SK-N-SH (cell line): ENCODE results near the gene DOCK3. TPM values are rescaled to one million over a fixed set of nuclear protein-coding genes. Genes with fewer than 3 reads are reported as not detected.

Experiments
- CTCF ChIA-PET: fragments of 300-600, 350-600 bp; formaldehyde crosslinking; extraction: SDS; loops from one replicate; lab custom pipeline; 2021; lab: Yijun Ruan, JAX
- POLR2A ChIA-PET: fragments of 350-600 bp; sonication (Branson Sonifier 250); formaldehyde crosslinking; extraction: SDS; loops from one replicate; lab custom pipeline; 2020; ENCODE audit warnings: antibody characterized with exemption, inconsistent platforms; lab: Yijun Ruan, JAX
- DNase-seq: peaks from one replicate; pipeline ENCODE4 v3.0.0; 2012
- H2AFZ ChIP-seq: fragments of 200-600 bp; sonication (generic); 2 replicates; pipeline ENCODE4 v1.8.1; 2016; ENCODE audit warnings: antibody characterized with exemption, mild to moderate bottlenecking, low read depth
- H3F3A ChIP-seq: fragments of 200-600 bp; sonication (generic); replicated peaks from 2 replicates; pipeline ENCODE3; 2016; ENCODE audit warnings: antibody characterized with exemption, mild to moderate bottlenecking; ENCODE audit not compliant: insufficient read depth
- H3K27ac ChIP-seq, 2 experiments: fragments of 200-500 bp in 1 of 2; fragments of 200-600 bp in 1 of 2; sonication (Bioruptor generic) in 1 of 2; sonication (generic), shearing (Covaris generic) in 1 of 2; 2 replicates each; pipeline versions ENCODE4 v1.5.1 to v1.6.1; 2014 to 2016; ENCODE audit warnings: low read depth in 2 of 2, inconsistent platforms in 1 of 2, low read length in 1 of 2, mild to moderate bottlenecking in 1 of 2, mixed read lengths in 1 of 2
- H3K27me3 ChIP-seq: fragments of 200-600 bp; sonication (generic), shearing (Covaris generic); 2 replicates; pipeline ENCODE4 v1.6.1; 2016; ENCODE audit warnings: mixed run types; ENCODE audit not compliant: insufficient read depth
- H3K36me3 ChIP-seq, 2 experiments: fragments of 200-500 bp in 1 of 2; fragments of 200-600 bp in 1 of 2; sonication (Bioruptor generic) in 1 of 2; sonication (generic) in 1 of 2; replicated peaks in 1 of 2; 2 replicates each; pipeline versions ENCODE3 to v1.5.1; 2014 to 2016; ENCODE audit warnings: low read length in 1 of 2, mild to moderate bottlenecking in 1 of 2; ENCODE audit not compliant: insufficient read depth in 2 of 2, control insufficient read depth in 1 of 2
- H3K4me1 ChIP-seq, 2 experiments: fragments of 200-500 bp in 1 of 2; fragments of 200-600 bp in 1 of 2; sonication (Bioruptor generic) in 1 of 2; sonication (generic), shearing (Covaris generic) in 1 of 2; 2 replicates each; pipeline versions ENCODE4 v1.5.1 to v1.6.1; 2014 to 2016; ENCODE audit warnings: low read depth in 1 of 2, low read length in 1 of 2, mixed run types in 1 of 2; ENCODE audit not compliant: insufficient read depth in 2 of 2, control insufficient read depth in 1 of 2
- H3K4me2 ChIP-seq: fragments of 200-600 bp; sonication (generic), shearing (Covaris generic); 2 replicates; pipeline ENCODE4 v1.6.1; 2017; ENCODE audit warnings: mixed run types
- H3K4me3 ChIP-seq, 2 experiments: fragments of 200-500 bp in 1 of 2; fragments of 200-600 bp in 1 of 2; sonication (Bioruptor generic) in 1 of 2; sonication (generic), shearing (Covaris generic) in 1 of 2; 2 replicates each; pipeline versions ENCODE4 v1.5.1 to v1.8.1; 2014 to 2016; ENCODE audit warnings: low read depth in 2 of 2, inconsistent platforms in 1 of 2, low read length in 1 of 2, mild to moderate bottlenecking in 1 of 2, mixed read lengths in 1 of 2, moderate library complexity in 1 of 2
- H3K79me2 ChIP-seq: fragments of 200-600 bp; sonication (generic); 2 replicates; pipeline ENCODE4 v1.8.1; 2017; ENCODE audit warnings: mild to moderate bottlenecking; ENCODE audit not compliant: insufficient read depth
- H3K9ac ChIP-seq: fragments of 200-600 bp; sonication (generic); 2 replicates; pipeline ENCODE4 v1.6.1; 2017; ENCODE audit warnings: mixed run types
- H3K9me2 ChIP-seq: fragments of 200-600 bp; sonication (generic); 2 replicates; pipeline ENCODE4 v1.6.1; 2017; ENCODE audit warnings: mixed run types
- H3K9me3 ChIP-seq: fragments of 200-600 bp; sonication (generic); 2 replicates; pipeline ENCODE4 v1.6.1; 2017; ENCODE audit warnings: mixed run types, mild to moderate bottlenecking, moderate library complexity
- H4K20me1 ChIP-seq: fragments of 200-600 bp; sonication (generic); 2 replicates; pipeline ENCODE4 v1.6.1; 2017; ENCODE audit warnings: mild to moderate bottlenecking, mixed run types; ENCODE audit not compliant: insufficient read depth
- FOSL2 ChIP-seq: IDR thresholded peaks from 2 replicates; pipeline ENCODE4 v1.4.0; 2012; ENCODE audit warnings: low read depth, mild to moderate bottlenecking, moderate library complexity, borderline replicate concordance
- FOXJ3 ChIP-seq: sonication (generic); formaldehyde crosslinking; IDR thresholded peaks from 2 replicates; pipeline ENCODE4 v1.5.1; 2020; ENCODE audit warnings: mild to moderate bottlenecking, missing genetic modification reagents
- GABPA ChIP-seq: IDR thresholded peaks from 2 replicates; pipeline ENCODE4 v1.4.0; 2012; ENCODE audit warnings: low read depth, mild to moderate bottlenecking
- GATA2 ChIP-seq: sonication (generic); formaldehyde crosslinking; IDR thresholded peaks from 2 replicates; pipeline ENCODE4 v1.5.0; 2020; ENCODE audit warnings: mild to moderate bottlenecking, missing genetic modification reagents
- MXI1 ChIP-seq: IDR thresholded peaks from 2 replicates; pipeline ENCODE4 v1.6.1; 2012; ENCODE audit warnings: mild to moderate bottlenecking, low read depth, low read length, improper control_type of control experiment
- NRF1 ChIP-seq: IDR thresholded peaks from 2 replicates; pipeline ENCODE4 v1.6.1; 2012; ENCODE audit warnings: low read depth, mild to moderate bottlenecking, low read length
- RCOR1 ChIP-seq: fragments of 150-350 bp; IDR thresholded peaks from 2 replicates; pipeline ENCODE4 v1.6.1; 2017; ENCODE audit warnings: antibody characterized with exemption, low read length
- RFX5 ChIP-seq: IDR thresholded peaks from 2 replicates; pipeline ENCODE4 v1.6.1; 2012; ENCODE audit warnings: mild to moderate bottlenecking, improper control_type of control experiment, low read length
- WGBS: methylation state at CpG from one replicate; pipeline ENCODE4 v1.1.6; 2017; ENCODE audit warnings: low lambda C conversion rate; 5-methylcytosine and 5-hydroxymethylcytosine counted together
- polyA plus RNA-seq, 3 experiments: library from polyadenylated mRNA; depleted of rRNA; stranded (reverse); fragments of >200 nt; gene quantifications; 2 replicates each; pipeline ENCODE4 v1.2.3, GENCODE V29; 2012
- TF ChIP-seq, protein P1 (sequence below): IDR thresholded peaks from 2 replicates; pipeline ENCODE4 v1.4.0; 2012; ENCODE audit warnings: low read depth
- TF ChIP-seq, protein P2 (sequence below): IDR thresholded peaks from 2 replicates; pipeline ENCODE4 v1.4.0; 2012; ENCODE audit warnings: low read depth, borderline replicate concordance
- TF ChIP-seq, protein P3 (sequence below): fragments of 150-350 bp; IDR thresholded peaks from 2 replicates; pipeline ENCODE4 v1.6.1; 2017; ENCODE audit warnings: antibody characterized with exemption, low read length, low read depth, borderline replicate concordance

The DOCK3 gene, protein sequence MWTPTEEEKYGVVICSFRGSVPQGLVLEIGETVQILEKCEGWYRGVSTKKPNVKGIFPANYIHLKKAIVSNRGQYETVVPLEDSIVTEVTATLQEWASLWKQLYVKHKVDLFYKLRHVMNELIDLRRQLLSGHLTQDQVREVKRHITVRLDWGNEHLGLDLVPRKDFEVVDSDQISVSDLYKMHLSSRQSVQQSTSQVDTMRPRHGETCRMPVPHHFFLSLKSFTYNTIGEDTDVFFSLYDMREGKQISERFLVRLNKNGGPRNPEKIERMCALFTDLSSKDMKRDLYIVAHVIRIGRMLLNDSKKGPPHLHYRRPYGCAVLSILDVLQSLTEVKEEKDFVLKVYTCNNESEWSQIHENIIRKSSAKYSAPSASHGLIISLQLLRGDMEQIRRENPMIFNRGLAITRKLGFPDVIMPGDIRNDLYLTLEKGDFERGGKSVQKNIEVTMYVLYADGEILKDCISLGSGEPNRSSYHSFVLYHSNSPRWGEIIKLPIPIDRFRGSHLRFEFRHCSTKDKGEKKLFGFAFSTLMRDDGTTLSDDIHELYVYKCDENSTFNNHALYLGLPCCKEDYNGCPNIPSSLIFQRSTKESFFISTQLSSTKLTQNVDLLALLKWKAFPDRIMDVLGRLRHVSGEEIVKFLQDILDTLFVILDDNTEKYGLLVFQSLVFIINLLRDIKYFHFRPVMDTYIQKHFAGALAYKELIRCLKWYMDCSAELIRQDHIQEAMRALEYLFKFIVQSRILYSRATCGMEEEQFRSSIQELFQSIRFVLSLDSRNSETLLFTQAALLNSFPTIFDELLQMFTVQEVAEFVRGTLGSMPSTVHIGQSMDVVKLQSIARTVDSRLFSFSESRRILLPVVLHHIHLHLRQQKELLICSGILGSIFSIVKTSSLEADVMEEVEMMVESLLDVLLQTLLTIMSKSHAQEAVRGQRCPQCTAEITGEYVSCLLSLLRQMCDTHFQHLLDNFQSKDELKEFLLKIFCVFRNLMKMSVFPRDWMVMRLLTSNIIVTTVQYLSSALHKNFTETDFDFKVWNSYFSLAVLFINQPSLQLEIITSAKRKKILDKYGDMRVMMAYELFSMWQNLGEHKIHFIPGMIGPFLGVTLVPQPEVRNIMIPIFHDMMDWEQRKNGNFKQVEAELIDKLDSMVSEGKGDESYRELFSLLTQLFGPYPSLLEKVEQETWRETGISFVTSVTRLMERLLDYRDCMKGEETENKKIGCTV (N-terminal part only)
- 0.05 TPM in 2 replicates for polyA plus RNA-seq (2012; rRNA removed)
- 0.04 and 0.05 TPM in 2 replicates for polyA plus RNA-seq (2012; cell fraction: cytosol; rRNA removed)
- polyA plus RNA-seq (2012; cell fraction: nucleus; rRNA removed): 0.16 and 0.19 TPM in 2 replicates

DNA sequence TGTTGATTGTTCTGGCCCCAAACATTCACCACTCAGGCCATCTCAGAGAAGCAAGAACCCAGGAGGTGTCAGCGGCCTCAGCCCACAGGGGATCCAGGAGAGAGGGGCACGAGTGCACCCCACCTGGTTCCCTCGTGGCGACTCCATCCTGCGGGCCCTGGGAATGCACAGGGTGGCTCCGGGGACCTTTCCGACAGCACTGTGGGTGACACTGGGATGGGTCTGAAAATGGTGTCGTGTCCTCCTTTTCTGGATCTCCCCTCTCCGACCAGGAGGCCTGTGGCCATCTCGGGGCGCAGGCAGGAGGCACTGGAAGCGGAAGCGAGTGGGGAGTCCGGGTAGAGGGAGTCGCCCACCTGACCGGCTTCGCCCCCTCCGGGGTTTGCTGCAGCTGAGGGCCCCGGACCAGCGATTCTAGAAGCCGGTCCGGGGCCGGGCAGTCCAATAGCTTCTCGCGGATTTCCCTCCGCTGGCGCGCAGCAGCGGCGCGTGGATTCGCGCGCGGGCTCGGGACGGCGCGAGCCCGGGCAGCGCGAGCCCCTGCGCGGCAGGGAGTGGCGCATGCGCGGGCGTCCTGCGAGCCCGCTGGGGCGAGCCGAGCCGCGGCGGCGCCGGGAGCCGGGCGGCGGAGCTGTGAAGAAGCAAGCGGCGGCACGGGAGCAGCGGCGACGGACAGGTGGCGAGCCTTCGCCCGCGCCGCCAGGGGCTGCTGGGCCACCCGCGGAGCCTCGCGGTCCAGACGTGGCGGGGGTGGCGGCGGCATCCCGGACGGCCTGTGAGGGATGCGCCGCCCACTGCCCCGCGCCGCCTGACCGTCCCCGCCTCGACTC is at the start of gene DOCK3:
TSS of gene DOCK3 (plus strand) at position 579 of the 830 bp plus-strand sequence. CDS start 337 bp downstream, outside the sequence.
- Histone ChIP-seq H3F3A (peaks cover 12% of the 10 kb centered on the region), H3K9me3 (no peaks in the 10 kb centered on the region), H3K9me2 (no peaks in the 10 kb centered on the region), H3K79me2 (no peaks in the 10 kb centered on the region), H3K36me3 (no peaks in the 10 kb centered on the region), H2AFZ (no peak within 1 kb of the TSS), H4K20me1 (peaks cover 16% of the 10 kb centered on the region), H3K27me3 (peaks cover 56% of the 10 kb centered on the region), H3K4me3 (peak within 1 kb of the TSS; percentile 25 to 45; a peak in 3 of 4 replicates), H3K4me1 (peaks cover 0 to 4% of the 10 kb centered on the region in 2 experiments; a peak in 1 of 4 replicates), H3K4me2 (peak within 1 kb of the TSS; percentile 55; the same call in 1 of the 2 replicates), H3K27ac (no peak within 1 kb of the TSS), H3K9ac (no peak within 1 kb of the TSS)
- CTCF ChIA-PET: interaction anchor here (0.6 to 5.7 kb wide), 15 partner anchors 8 to 983 kb away, joined by 3 to 44 read pairs (median 4); partner anchors contain the start of gene MAPKAPK3
- peak; percentile 94 for DNase-seq
- peak; percentile 77 for TF ChIP-seq NRF1
- no peak for TF ChIP-seq GATA2 (CRISPR knock-in tag)
- TF ChIP-seq, protein P1, sequence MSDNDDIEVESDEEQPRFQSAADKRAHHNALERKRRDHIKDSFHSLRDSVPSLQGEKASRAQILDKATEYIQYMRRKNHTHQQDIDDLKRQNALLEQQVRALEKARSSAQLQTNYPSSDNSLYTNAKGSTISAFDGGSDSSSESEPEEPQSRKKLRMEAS: 0 out of 2 replicates have a peak, but pooled peaks have one; percentile 10
- 30% methylated on average over 6 of the region's 89 CpGs for WGBS
- POLR2A ChIA-PET: interaction anchor here (1.4 kb wide), 1 partner anchor 710 kb away, joined by 3 read pairs; the partner anchor contains the start of gene MANF

DNA sequence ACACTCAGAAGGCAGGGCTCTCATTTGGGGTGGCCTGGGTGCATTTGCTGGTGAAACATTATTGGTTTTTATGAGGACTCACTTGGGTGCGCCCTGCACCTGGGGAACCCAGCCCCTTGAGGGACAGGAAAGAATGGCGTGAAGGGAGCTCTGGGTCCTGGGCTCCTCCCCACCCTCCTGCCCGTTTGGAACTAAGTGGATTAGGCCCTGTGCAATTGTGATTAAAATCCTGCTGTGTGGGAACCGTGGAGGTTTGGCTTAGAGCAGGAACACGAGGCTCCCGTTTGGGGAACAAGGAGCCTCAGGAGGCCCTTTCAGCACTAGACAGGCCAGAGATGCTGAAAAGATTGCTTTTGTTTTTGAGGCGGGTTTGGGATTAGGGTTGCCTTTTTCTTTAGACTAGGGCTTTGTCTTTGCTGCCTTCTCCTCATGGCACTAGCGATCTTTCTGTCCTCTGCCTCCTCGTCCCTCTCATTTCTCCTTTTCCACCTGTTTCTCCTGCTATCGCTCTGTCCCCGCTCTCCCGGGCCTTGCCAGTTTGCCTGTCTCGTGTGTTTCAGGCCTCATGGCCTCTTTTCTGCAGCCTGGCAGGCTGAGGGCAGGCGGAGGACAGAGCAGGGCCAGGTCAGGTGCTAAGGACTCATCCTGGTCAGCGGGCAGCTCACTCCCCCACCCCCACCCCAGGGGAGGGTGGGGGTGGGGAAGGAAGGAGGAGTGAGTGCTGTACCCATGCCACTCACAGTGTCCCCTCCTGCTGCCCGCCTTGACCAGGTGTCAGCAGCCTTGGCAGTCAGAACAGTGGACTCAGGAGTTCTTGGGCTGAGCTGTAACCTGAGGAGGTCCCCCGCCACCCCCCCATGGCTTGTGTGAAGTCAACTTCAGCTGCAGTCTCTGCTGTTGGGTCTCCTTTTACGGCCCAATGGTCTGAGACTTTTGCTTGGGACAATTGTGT is 49.2 kb upstream of the DOCK3 start:
- H3F3A ChIP-seq: no peaks in the 10 kb centered on the region
- DNase-seq: no peak
- WGBS: 90% methylated on average over 15 of the region's 18 CpGs
- POLR2A ChIA-PET: no interaction called here
- no peak overlapping the region for H3K9ac ChIP-seq
- H3K9me3 ChIP-seq: no peaks in the 10 kb centered on the region
- no peaks in the 10 kb centered on the region for H3K9me2 ChIP-seq
- no peak overlapping the region for H3K4me2 ChIP-seq
- no peaks in the 10 kb centered on the region for H3K27me3 ChIP-seq
- no peak overlapping the region for H2AFZ ChIP-seq
- CTCF ChIA-PET: interaction anchor here (1.1 to 14.3 kb wide), 3 partner anchors 8 to 27 kb away, joined by 3 to 162 read pairs (median 4); partner anchors contain the start of gene MAPKAPK3
- H3K79me2 ChIP-seq: no peaks in the 10 kb centered on the region; the same call in 1 of the 2 replicates
- H3K36me3 ChIP-seq: no peaks in the 10 kb centered on the region
- no peak overlapping the region for H3K4me3 ChIP-seq
- no peaks in the 10 kb centered on the region for H4K20me1 ChIP-seq
- H3K27ac ChIP-seq: no peak overlapping the region
- H3K4me1 ChIP-seq: peaks cover 11 to 14% of the 10 kb centered on the region in 2 experiments; a peak in 2 of 4 replicates
- TF ChIP-seq NRF1: no peak
- TF ChIP-seq, protein P2, sequence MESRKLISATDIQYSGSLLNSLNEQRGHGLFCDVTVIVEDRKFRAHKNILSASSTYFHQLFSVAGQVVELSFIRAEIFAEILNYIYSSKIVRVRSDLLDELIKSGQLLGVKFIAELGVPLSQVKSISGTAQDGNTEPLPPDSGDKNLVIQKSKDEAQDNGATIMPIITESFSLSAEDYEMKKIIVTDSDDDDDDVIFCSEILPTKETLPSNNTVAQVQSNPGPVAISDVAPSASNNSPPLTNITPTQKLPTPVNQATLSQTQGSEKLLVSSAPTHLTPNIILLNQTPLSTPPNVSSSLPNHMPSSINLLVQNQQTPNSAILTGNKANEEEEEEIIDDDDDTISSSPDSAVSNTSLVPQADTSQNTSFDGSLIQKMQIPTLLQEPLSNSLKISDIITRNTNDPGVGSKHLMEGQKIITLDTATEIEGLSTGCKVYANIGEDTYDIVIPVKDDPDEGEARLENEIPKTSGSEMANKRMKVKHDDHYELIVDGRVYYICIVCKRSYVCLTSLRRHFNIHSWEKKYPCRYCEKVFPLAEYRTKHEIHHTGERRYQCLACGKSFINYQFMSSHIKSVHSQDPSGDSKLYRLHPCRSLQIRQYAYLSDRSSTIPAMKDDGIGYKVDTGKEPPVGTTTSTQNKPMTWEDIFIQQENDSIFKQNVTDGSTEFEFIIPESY: no peak
- no peak for TF ChIP-seq MXI1
- no peak for TF ChIP-seq RFX5
- TF ChIP-seq GABPA: no peak
- TF ChIP-seq FOSL2: no peak
- TF ChIP-seq, protein P3, sequence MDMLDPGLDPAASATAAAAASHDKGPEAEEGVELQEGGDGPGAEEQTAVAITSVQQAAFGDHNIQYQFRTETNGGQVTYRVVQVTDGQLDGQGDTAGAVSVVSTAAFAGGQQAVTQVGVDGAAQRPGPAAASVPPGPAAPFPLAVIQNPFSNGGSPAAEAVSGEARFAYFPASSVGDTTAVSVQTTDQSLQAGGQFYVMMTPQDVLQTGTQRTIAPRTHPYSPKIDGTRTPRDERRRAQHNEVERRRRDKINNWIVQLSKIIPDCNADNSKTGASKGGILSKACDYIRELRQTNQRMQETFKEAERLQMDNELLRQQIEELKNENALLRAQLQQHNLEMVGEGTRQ: no peak
- TF ChIP-seq RCOR1: no peak
- no peak for TF ChIP-seq FOXJ3 (CRISPR knock-in tag)
